Subcutaneous adipose tissue (tissue), 4 donors: ENCODE results near the gene FRMD5. TPM values are rescaled to one million over a fixed set of nuclear protein-coding genes. Genes with fewer than 3 reads are reported as not detected.

Experiments
- CTCF ChIP-seq: fragments of 450-650 bp; IDR thresholded peaks from one replicate; pipeline ENCODE4 v1.5.1; 2016; ENCODE audit warnings: low read depth, mild to moderate bottlenecking, control low read depth, antibody characterized with exemption, moderate library complexity
- total RNA-seq, 4 donors: library from RNA; depleted of rRNA; stranded (reverse); fragments of >200 nt; gene quantifications; one replicate each; pipeline ENCODE4 v1.1.0, GENCODE V29; 2016

The FRMD5 gene
- total RNA-seq, 4 donors from 2014 or later: 0.34 TPM; not detected in 3

GRCh38 chr15:43955140-43955539 lies 239.9 kb downstream of the FRMD5 start:
- no peak for TF ChIP-seq CTCF

GRCh38 chr15:43954181-43954621 lies 240.9 kb downstream of the FRMD5 start:
- TF ChIP-seq CTCF: no peak

- no peak for TF ChIP-seq CTCF
Measured at GRCh38 chr15:43953402-43953801, 241.7 kb downstream of the FRMD5 start.

GRCh38 chr15:43950531-43950930 lies 244.5 kb downstream of the FRMD5 start:
- no peak for TF ChIP-seq CTCF

GRCh38 chr15:43948691-43949325 lies 246.3 kb downstream of the FRMD5 start:
- no peak for TF ChIP-seq CTCF

- TF ChIP-seq CTCF: no peak
Measured at GRCh38 chr15:43943511-43943910, 251.6 kb downstream of the FRMD5 start.

- no peak for TF ChIP-seq CTCF
Measured at GRCh38 chr15:43942194-43942593, 252.9 kb downstream of the FRMD5 start.
